Ascending aorta (tissue), 2 donors: ENCODE results near the gene DHX34. TPM values are rescaled to one million over a fixed set of nuclear protein-coding genes. Genes with fewer than 3 reads are reported as not detected.

ENCODE experiments used
- DNase-seq, 2 donors: peaks; one replicate each; pipeline ENCODE4 v3.0.0-alpha.2; 2019; ENCODE audit warnings: low spot score in 2 of 2
- H3K27ac ChIP-seq, 2 donors: fragments of 200-600 bp; sonication (generic); one replicate each; pipeline ENCODE4 v1.5.1; 2016 to 2017; ENCODE audit warnings: mild to moderate bottlenecking in 1 of 2
- H3K27me3 ChIP-seq: fragments of 200-600 bp; sonication (generic); one replicate; pipeline ENCODE4 v1.5.1; 2017
- H3K36me3 ChIP-seq, 2 donors: fragments of 200-600 bp; sonication (generic); one replicate each; pipeline ENCODE4 v1.5.1; 2016
- H3K4me1 ChIP-seq, 2 donors: fragments of 200-600 bp; sonication (generic); one replicate each; pipeline ENCODE4 v1.5.1; 2016 to 2017; ENCODE audit warnings: mild to moderate bottlenecking in 1 of 2
- H3K4me3 ChIP-seq, 2 donors: fragments of 200-600 bp; sonication (generic); one replicate each; pipeline ENCODE4 v1.5.1; 2016 to 2017; ENCODE audit warnings: mild to moderate bottlenecking in 1 of 2
- H3K9me3 ChIP-seq, 2 donors: fragments of 200-600 bp; sonication (generic); one replicate each; pipeline ENCODE4 v1.5.1; 2016
- CTCF ChIP-seq, 3 experiments: fragments of 200-600 bp in 2 of 3; fragments of 450-650 bp in 1 of 3; sonication (generic) in 2 of 3; IDR thresholded peaks; one replicate each; pipeline ENCODE4 v1.5.1; 2016 to 2019; ENCODE audit warnings: antibody characterized with exemption in 3 of 3, mild to moderate bottlenecking in 1 of 3, moderate library complexity in 1 of 3
- intact Hi-C: fragments of 100-400 bp; cut with DNase I; formaldehyde crosslinking; loops from one replicate; pipeline ENCODE4 v1.15.1; 2023
- total RNA-seq: library from RNA; depleted of rRNA; stranded (reverse); fragments of >200 nt; gene quantifications from one replicate; pipeline ENCODE4 v1.1.0, GENCODE V29; 2016

The DHX34 gene
- total RNA-seq, 1 donor from 2014 or later: 8.0 TPM

GRCh38 chr19:47321630-47322029 lies 27.5 kb upstream of the DHX34 start:
- no peaks in the 10 kb centered on the region for H3K27me3 ChIP-seq
- H3K36me3 ChIP-seq: peaks cover 0 to 6% of the 10 kb centered on the region in 2 donors
- DNase-seq: no peak
- no peaks in the 10 kb centered on the region for H3K4me1 ChIP-seq
- TF ChIP-seq CTCF (IDR thresholded peaks at IDR 0.05): no peak
- intact Hi-C loops: no loop called here
- H3K27ac ChIP-seq: no peak overlapping the region
- no peaks in the 10 kb centered on the region for H3K9me3 ChIP-seq
- H3K4me3 ChIP-seq: no peak overlapping the region

GRCh38 chr19:47322058-47322457 lies 27.1 kb upstream of the DHX34 start:
- no peak for TF ChIP-seq CTCF (IDR thresholded peaks at IDR 0.05)
- no peaks in the 10 kb centered on the region for H3K4me1 ChIP-seq
- intact Hi-C loops: no loop called here
- no peak overlapping the region for H3K4me3 ChIP-seq
- DNase-seq: no peak
- no peak overlapping the region for H3K27ac ChIP-seq
- H3K9me3 ChIP-seq: no peaks in the 10 kb centered on the region
- no peaks in the 10 kb centered on the region for H3K27me3 ChIP-seq
- H3K36me3 ChIP-seq: peaks cover 0 to 6% of the 10 kb centered on the region in 2 donors

GRCh38 chr19:47323409-47323808 lies 25.7 kb upstream of the DHX34 start:
- H3K4me1 ChIP-seq: no peaks in the 10 kb centered on the region
- H3K9me3 ChIP-seq: no peaks in the 10 kb centered on the region
- H3K27ac ChIP-seq: no peak overlapping the region
- intact Hi-C loops: no loop called here
- no peak for TF ChIP-seq CTCF (IDR thresholded peaks at IDR 0.05)
- DNase-seq: no peak
- peaks cover 0 to 6% of the 10 kb centered on the region in 2 donors for H3K36me3 ChIP-seq
- no peak overlapping the region for H3K4me3 ChIP-seq
- H3K27me3 ChIP-seq: no peaks in the 10 kb centered on the region

GRCh38 chr19:47323872-47324271 lies 25.2 kb upstream of the DHX34 start:
- DNase-seq: no peak
- no peaks in the 10 kb centered on the region for H3K9me3 ChIP-seq
- intact Hi-C loops: no loop called here
- H3K27me3 ChIP-seq: no peaks in the 10 kb centered on the region
- H3K27ac ChIP-seq: peak overlapping the region in 1 of 2 donors; percentile 10
- peaks cover 0 to 6% of the 10 kb centered on the region in 2 donors for H3K36me3 ChIP-seq
- H3K4me1 ChIP-seq: no peaks in the 10 kb centered on the region
- H3K4me3 ChIP-seq: no peak overlapping the region
- TF ChIP-seq CTCF (IDR thresholded peaks at IDR 0.05): no peak

GRCh38 chr19:47324502-47324901 lies 24.6 kb upstream of the DHX34 start:
- no peaks in the 10 kb centered on the region for H3K9me3 ChIP-seq
- peak in 1 of 2 donors; percentile 73 for DNase-seq
- peaks cover 0 to 6% of the 10 kb centered on the region in 2 donors for H3K36me3 ChIP-seq
- intact Hi-C loops: no loop called here
- H3K27me3 ChIP-seq: no peaks in the 10 kb centered on the region
- H3K27ac ChIP-seq: no peak overlapping the region
- H3K4me3 ChIP-seq: no peak overlapping the region
- TF ChIP-seq CTCF (IDR thresholded peaks at IDR 0.05): no peak
- no peaks in the 10 kb centered on the region for H3K4me1 ChIP-seq

- Histone ChIP-seq H3K4me3 (no peak overlapping the region), H3K27ac (peak overlapping the region; percentile 4 to 73), H3K9me3 (no peaks in the 10 kb centered on the region), H3K36me3 (no peaks in the 10 kb centered on the region), H3K27me3 (no peaks in the 10 kb centered on the region), H3K4me1 (no peaks in the 10 kb centered on the region)
- intact Hi-C loops: no loop called here
- no peak for DNase-seq
- TF ChIP-seq CTCF (IDR thresholded peaks at IDR 0.05): no peak
Measured at GRCh38 chr19:47330466-47330869, 18.6 kb upstream of the DHX34 start.
